IMR-90 (cell line): ENCODE data around the gene TNS2. TPM values are rescaled to one million over a fixed set of nuclear protein-coding genes. Genes with fewer than 3 reads are reported as not detected.

Experiments
- ATAC-seq: fragments of 200-7000 bp; cut with Tn5 transposase; 2 replicates; pipeline ENCODE4 v1.9.1; 2020; ENCODE audit warnings: low read depth, mild to moderate bottlenecking, moderate library complexity
- BruUV-seq: library from RNA; stranded (reverse); fragments of 400-500 nt; replicated peaks from 2 replicates; lab custom pipeline; 2021; lab: Mats Ljungman, UMichigan
- CTCF ChIA-PET: fragments of 300-600 bp; formaldehyde crosslinking; extraction: SDS; loops from one replicate; lab custom pipeline; 2021; ENCODE audit warnings: antibody characterized with exemption; lab: Yijun Ruan, JAX
- POLR2A ChIA-PET: fragments of 300-600 bp; sonication (Branson Sonifier 250); formaldehyde crosslinking; loops from one replicate; lab custom pipeline; 2022; ENCODE audit warnings: antibody characterized with exemption; ENCODE audit not compliant: unreplicated experiment; lab: Charles Lee
- DNase-seq: peaks from one replicate; pipeline ENCODE4 v3.0.0; 2013
- H2AFZ ChIP-seq: replicated peaks from 2 replicates; pipeline ENCODE3; 2013; ENCODE audit warnings: low read length, mild to moderate bottlenecking; ENCODE audit not compliant: poor library complexity
- H2AK5ac ChIP-seq: 2 replicates; pipeline ENCODE4 v1.6.1; 2013; ENCODE audit warnings: low read depth, low read length, inconsistent platforms
- H2AK9ac ChIP-seq: replicated peaks from 2 replicates; pipeline ENCODE3; 2013; ENCODE audit warnings: mild to moderate bottlenecking, low read depth, low read length, moderate library complexity; ENCODE audit not compliant: poor library complexity
- H2BK120ac ChIP-seq: 2 replicates; pipeline ENCODE4 v1.6.1; 2013; ENCODE audit warnings: low read depth, low read length, inconsistent platforms
- H2BK15ac ChIP-seq: 3 replicates; pipeline ENCODE4 v1.6.1; 2013; ENCODE audit warnings: low read depth, low read length, inconsistent platforms
- H2BK20ac ChIP-seq: 2 replicates; pipeline ENCODE4 v1.6.1; 2013; ENCODE audit warnings: low read depth, mild to moderate bottlenecking, inconsistent platforms, low read length, moderate library complexity
- H2BK5ac ChIP-seq: 2 replicates; pipeline ENCODE4 v1.6.1; 2013; ENCODE audit warnings: mild to moderate bottlenecking, low read depth, low read length, inconsistent platforms; ENCODE audit not compliant: poor library complexity, severe bottlenecking
- H3K14ac ChIP-seq: replicated peaks from 2 replicates; pipeline ENCODE4 v1.6.1; 2013; ENCODE audit warnings: low read depth, low read length, inconsistent platforms
- H3K18ac ChIP-seq: 2 replicates; pipeline ENCODE4 v1.6.1; 2013; ENCODE audit warnings: low read depth, low read length, control low read depth
- H3K23ac ChIP-seq: 2 replicates; pipeline ENCODE4 v1.6.1; 2013; ENCODE audit warnings: low read depth, low read length, inconsistent platforms
- H3K27ac ChIP-seq: 2 replicates; pipeline ENCODE4 v1.5.1; 2013; ENCODE audit warnings: mild to moderate bottlenecking, control low read depth, low read length; ENCODE audit not compliant: insufficient read depth
- H3K27me3 ChIP-seq: 2 replicates; pipeline ENCODE4 v1.6.1; 2013; ENCODE audit warnings: low read length; ENCODE audit not compliant: control insufficient read depth, insufficient read depth
- H3K36me3 ChIP-seq: 2 replicates; pipeline ENCODE4 v1.6.1; 2013; ENCODE audit warnings: low read length, mixed read lengths; ENCODE audit not compliant: control insufficient read depth, insufficient read depth
- H3K4ac ChIP-seq: 2 replicates; pipeline ENCODE4 v1.6.1; 2013; ENCODE audit warnings: low read depth, low read length, inconsistent platforms
- H3K4me1 ChIP-seq: 2 replicates; pipeline ENCODE4 v1.6.1; 2013; ENCODE audit warnings: low read length, mixed read lengths; ENCODE audit not compliant: control insufficient read depth, insufficient read depth
- H3K4me2 ChIP-seq: 2 replicates; pipeline ENCODE4 v1.6.1; 2013; ENCODE audit warnings: low read depth, mild to moderate bottlenecking, control low read depth, low read length, moderate library complexity
- H3K4me3 ChIP-seq: 2 replicates; pipeline ENCODE4 v1.5.1; 2013; ENCODE audit warnings: low read depth, mild to moderate bottlenecking, control low read depth, low read length, moderate library complexity; ENCODE audit not compliant: insufficient read depth
- H3K56ac ChIP-seq: 2 replicates; pipeline ENCODE4 v1.6.1; 2013; ENCODE audit warnings: low read length, inconsistent platforms; ENCODE audit not compliant: insufficient read depth; ENCODE audit errors: extremely low read depth
- H3K79me1 ChIP-seq, 2 experiments: 2 replicates each; pipeline ENCODE4 v1.6.1; 2013; ENCODE audit warnings: low read length in 2 of 2, inconsistent platforms in 1 of 2, low read depth in 1 of 2
- H3K9ac ChIP-seq: 2 replicates; pipeline ENCODE4 v1.6.1; 2013; ENCODE audit warnings: low read depth, low read length, control low read depth
- H3K9me1 ChIP-seq: 2 replicates; pipeline ENCODE4 v1.6.1; 2013; ENCODE audit warnings: low read length, inconsistent platforms; ENCODE audit not compliant: insufficient read depth
- H3K9me3 ChIP-seq: 2 replicates; pipeline ENCODE4 v1.6.1; 2013; ENCODE audit warnings: low read length; ENCODE audit not compliant: control insufficient read depth, insufficient read depth
- H4K20me1 ChIP-seq: 2 replicates; pipeline ENCODE4 v1.6.1; 2013; ENCODE audit warnings: low read length, inconsistent platforms; ENCODE audit not compliant: insufficient read depth
- H4K5ac ChIP-seq: 2 replicates; pipeline ENCODE4 v1.6.1; 2013; ENCODE audit warnings: mild to moderate bottlenecking, low read depth, low read length, control low read depth
- H4K8ac ChIP-seq, 2 experiments: 2 replicates each; pipeline ENCODE4 v1.6.1; 2013; ENCODE audit warnings: low read depth in 2 of 2, low read length in 2 of 2, control low read depth in 1 of 2, inconsistent platforms in 1 of 2
- H4K91ac ChIP-seq: 2 replicates; pipeline ENCODE4 v1.6.1; 2013; ENCODE audit warnings: low read depth, low read length, inconsistent platforms; ENCODE audit not compliant: insufficient read depth
- BHLHE40 ChIP-seq: fragments of 150-350 bp; IDR thresholded peaks from 2 replicates; pipeline ENCODE4 v1.6.1; 2016; ENCODE audit warnings: mild to moderate bottlenecking, low read depth, low read length
- CEBPB ChIP-seq: IDR thresholded peaks from 2 replicates; pipeline ENCODE4 v1.6.1; 2012; ENCODE audit warnings: low read depth, low read length, improper control_type of control experiment
- CHD1 ChIP-seq: IDR thresholded peaks from 2 replicates; pipeline ENCODE4 v1.6.1; 2012; ENCODE audit warnings: low read depth, low read length, improper control_type of control experiment
- FOS ChIP-seq: fragments of 150-350 bp; IDR thresholded peaks from 2 replicates; pipeline ENCODE4 v1.6.1; 2016; ENCODE audit warnings: low read depth, low read length
- MAFK ChIP-seq: IDR thresholded peaks from 2 replicates; pipeline ENCODE4 v1.6.1; 2012; ENCODE audit warnings: low read depth, low read length, improper control_type of control experiment
- MAZ ChIP-seq: IDR thresholded peaks from 2 replicates; pipeline ENCODE4 v1.6.1; 2012; ENCODE audit warnings: low read depth, mild to moderate bottlenecking, low read length, improper control_type of control experiment, moderate library complexity, borderline replicate concordance
- MXI1 ChIP-seq: IDR thresholded peaks from 2 replicates; pipeline ENCODE4 v1.6.1; 2012; ENCODE audit warnings: low read depth, mild to moderate bottlenecking, low read length, moderate library complexity, borderline replicate concordance
- NFE2L2 ChIP-seq: fragments of 150-350 bp; IDR thresholded peaks from 2 replicates; pipeline ENCODE4 v1.6.1; 2016; ENCODE audit warnings: low read depth, mild to moderate bottlenecking, low read length
- POLR2A ChIP-seq: IDR thresholded peaks from 2 replicates; pipeline ENCODE4 v1.6.1; 2012; ENCODE audit warnings: mild to moderate bottlenecking, low read depth, low read length
- RAD21 ChIP-seq: IDR thresholded peaks from 2 replicates; pipeline ENCODE4 v1.6.1; 2012; ENCODE audit warnings: low read length, improper control_type of control experiment
- RCOR1 ChIP-seq: IDR thresholded peaks from 2 replicates; pipeline ENCODE4 v1.6.1; 2012; ENCODE audit warnings: mild to moderate bottlenecking, low read length, improper control_type of control experiment; ENCODE audit not compliant: insufficient replicate concordance
- RFX5 ChIP-seq: IDR thresholded peaks from 2 replicates; pipeline ENCODE4 v1.8.0; 2012; ENCODE audit warnings: low read depth, mild to moderate bottlenecking, low read length, moderate library complexity
- SMC3 ChIP-seq: fragments of 150-350 bp; IDR thresholded peaks from 2 replicates; pipeline ENCODE4 v1.6.1; 2016; ENCODE audit warnings: low read depth, mild to moderate bottlenecking, antibody characterized with exemption, low read length, moderate library complexity
- WGBS, 2 experiments: methylation state at CpG; one replicate each; pipeline versions ENCODE4 v1.1.5 to v1.1.7; 2013; ENCODE audit warnings: missing lambda C conversion rate in 2 of 2; ENCODE audit not compliant: insufficient read length in 1 of 2; ENCODE audit errors: extremely low coverage in 2 of 2; 5-methylcytosine and 5-hydroxymethylcytosine counted together
- dilution Hi-C: fragments of 300-500 bp; cut with HindIII; formaldehyde crosslinking; loops from one replicate; pipeline ENCODE4 v1.14.3; 2018; ENCODE audit warnings: low sequenced_read_pairs; ENCODE audit not compliant: unreplicated experiment
- in situ Hi-C: fragments of 300-500 bp; cut with MboI; formaldehyde crosslinking; loops from 3 replicates; pipeline ENCODE4 v1.14.3; 2019; ENCODE audit warnings: low sequenced_read_pairs, inconsistent platforms, mixed read lengths
- intact Hi-C: fragments of 100-400 bp; cut with micrococcal nuclease; formaldehyde crosslinking; loops from 2 replicates; pipeline ENCODE4 v1.10.0; 2022
- polyA plus RNA-seq, 3 experiments: library from polyadenylated mRNA; depleted of rRNA; stranded (reverse); fragments of >200 nt; gene quantifications; 2 replicates each; pipeline ENCODE4 v1.2.3, GENCODE V29; 2012; ENCODE audit warnings: low replicate concordance in 1 of 3
- total RNA-seq: library from RNA; depleted of rRNA; stranded (reverse); fragments of >200 nt; gene quantifications from 2 replicates; pipeline ENCODE4 v1.2.3, GENCODE V29; 2012
- TF ChIP-seq, protein P1 (sequence below): conservative IDR thresholded peaks from 2 replicates; pipeline ENCODE4 v1.5.1; 2012; ENCODE audit warnings: mild to moderate bottlenecking, low read depth, low read length, improper control_type of control experiment
- TF ChIP-seq, protein P2 (sequence below): fragments of 150-350 bp; IDR thresholded peaks from 2 replicates; pipeline ENCODE4 v1.6.1; 2017; ENCODE audit warnings: mild to moderate bottlenecking, antibody characterized with exemption, low read length, low read depth
- TF ChIP-seq, protein P3 (sequence below): fragments of 150-350 bp; IDR thresholded peaks from 2 replicates; pipeline ENCODE4 v1.6.1; 2016; ENCODE audit warnings: low read depth, mild to moderate bottlenecking, low read length, moderate library complexity, borderline replicate concordance

The TNS2 gene
- total and polyA plus RNA-seq, 2 of the 4 experiments (the other 2 are of a cell fraction): 10.4 to 67.2 TPM

DNA sequence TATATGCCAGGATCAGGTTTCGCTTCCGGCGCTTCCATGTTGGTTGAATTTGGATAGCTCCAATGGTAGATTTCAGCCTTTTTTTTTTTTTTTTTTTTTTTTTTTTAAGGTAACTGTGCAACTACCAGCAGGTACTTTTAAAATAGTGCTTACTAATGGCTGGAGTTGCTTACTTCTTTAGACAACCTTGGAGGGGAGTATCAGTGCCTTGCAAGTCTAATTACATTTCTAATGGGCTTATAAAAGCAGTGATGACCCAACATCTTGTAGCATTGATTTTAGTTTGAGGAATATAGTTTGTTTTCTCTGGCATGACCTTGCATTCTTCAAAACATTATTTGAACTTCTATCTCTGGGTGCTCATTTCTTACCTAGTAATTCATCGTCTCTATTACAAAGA lies 42.5 kb upstream of the TNS2 start:
- dilution Hi-C loops: no loop called here
- CTCF ChIA-PET: no interaction called here
- no peak for ATAC-seq

More for the DNA sequence above, 42.5 kb upstream of the TNS2 start:
- Histone ChIP-seq H3K14ac (peak overlapping the region; percentile 79; the same call in 1 of the 2 replicates), H3K27me3 (no peaks in the 10 kb centered on the region), H4K8ac (peak overlapping the region; percentile 85 to 93; a peak in 2 of 4 replicates), H4K5ac (no peak overlapping the region), H3K27ac (no peak overlapping the region; the same call in 1 of the 2 replicates), H3K4me2 (peak overlapping the region; percentile 97), H3K4me3 (peak overlapping the region; percentile 90), H3K4ac (no peak overlapping the region), H3K23ac (peak overlapping the region; percentile 18; the same call in 1 of the 2 replicates), H2AK5ac (no peak overlapping the region), H3K36me3 (peaks cover 7% of the 10 kb centered on the region), H3K56ac (no peak overlapping the region), H3K79me1 (peaks cover 17 to 51% of the 10 kb centered on the region in 2 experiments; a peak in 3 of 4 replicates), H4K20me1 (peaks cover 56% of the 10 kb centered on the region), H2BK20ac (no peak overlapping the region), H2BK120ac (no peak overlapping the region), H2BK5ac (no peak overlapping the region), H3K18ac (no peak overlapping the region), H4K91ac (no peak overlapping the region), H3K4me1 (peaks cover 7% of the 10 kb centered on the region), H2AK9ac (peak overlapping the region; percentile 100), H3K9me3 (no peaks in the 10 kb centered on the region), H3K9me1 (peaks cover 7% of the 10 kb centered on the region), H2AFZ (no peak overlapping the region), H3K9ac (peak overlapping the region; percentile 95; the same call in 1 of the 2 replicates), H2BK15ac (no peak overlapping the region)
- intact Hi-C loops (no loop called here), in situ Hi-C loops (no loop called here)
- POLR2A ChIA-PET: interaction anchor here (0.6 kb wide), 3 partner anchors 19 to 1489 kb away, joined by 12 to 17 read pairs (median 12); no protein-coding TSS in a partner anchor
- DNase-seq: no peak
- WGBS, 2 experiments: no CpG with 5 or more reads among the region's 4 CpGs
- BruUV-seq: no TSS peak
- TF ChIP-seq, protein P1, sequence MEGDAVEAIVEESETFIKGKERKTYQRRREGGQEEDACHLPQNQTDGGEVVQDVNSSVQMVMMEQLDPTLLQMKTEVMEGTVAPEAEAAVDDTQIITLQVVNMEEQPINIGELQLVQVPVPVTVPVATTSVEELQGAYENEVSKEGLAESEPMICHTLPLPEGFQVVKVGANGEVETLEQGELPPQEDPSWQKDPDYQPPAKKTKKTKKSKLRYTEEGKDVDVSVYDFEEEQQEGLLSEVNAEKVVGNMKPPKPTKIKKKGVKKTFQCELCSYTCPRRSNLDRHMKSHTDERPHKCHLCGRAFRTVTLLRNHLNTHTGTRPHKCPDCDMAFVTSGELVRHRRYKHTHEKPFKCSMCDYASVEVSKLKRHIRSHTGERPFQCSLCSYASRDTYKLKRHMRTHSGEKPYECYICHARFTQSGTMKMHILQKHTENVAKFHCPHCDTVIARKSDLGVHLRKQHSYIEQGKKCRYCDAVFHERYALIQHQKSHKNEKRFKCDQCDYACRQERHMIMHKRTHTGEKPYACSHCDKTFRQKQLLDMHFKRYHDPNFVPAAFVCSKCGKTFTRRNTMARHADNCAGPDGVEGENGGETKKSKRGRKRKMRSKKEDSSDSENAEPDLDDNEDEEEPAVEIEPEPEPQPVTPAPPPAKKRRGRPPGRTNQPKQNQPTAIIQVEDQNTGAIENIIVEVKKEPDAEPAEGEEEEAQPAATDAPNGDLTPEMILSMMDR: no peak
- no peak for TF ChIP-seq POLR2A
- TF ChIP-seq MAFK: no peak
- TF ChIP-seq CHD1: no peak
- TF ChIP-seq BHLHE40: no peak
- TF ChIP-seq MXI1: no peak
- no peak for TF ChIP-seq RAD21
- no peak for TF ChIP-seq RFX5
- no peak for TF ChIP-seq SMC3
- no peak for TF ChIP-seq RCOR1
- TF ChIP-seq, protein P2, sequence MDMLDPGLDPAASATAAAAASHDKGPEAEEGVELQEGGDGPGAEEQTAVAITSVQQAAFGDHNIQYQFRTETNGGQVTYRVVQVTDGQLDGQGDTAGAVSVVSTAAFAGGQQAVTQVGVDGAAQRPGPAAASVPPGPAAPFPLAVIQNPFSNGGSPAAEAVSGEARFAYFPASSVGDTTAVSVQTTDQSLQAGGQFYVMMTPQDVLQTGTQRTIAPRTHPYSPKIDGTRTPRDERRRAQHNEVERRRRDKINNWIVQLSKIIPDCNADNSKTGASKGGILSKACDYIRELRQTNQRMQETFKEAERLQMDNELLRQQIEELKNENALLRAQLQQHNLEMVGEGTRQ: no peak
- no peak for TF ChIP-seq CEBPB
- TF ChIP-seq, protein P3, sequence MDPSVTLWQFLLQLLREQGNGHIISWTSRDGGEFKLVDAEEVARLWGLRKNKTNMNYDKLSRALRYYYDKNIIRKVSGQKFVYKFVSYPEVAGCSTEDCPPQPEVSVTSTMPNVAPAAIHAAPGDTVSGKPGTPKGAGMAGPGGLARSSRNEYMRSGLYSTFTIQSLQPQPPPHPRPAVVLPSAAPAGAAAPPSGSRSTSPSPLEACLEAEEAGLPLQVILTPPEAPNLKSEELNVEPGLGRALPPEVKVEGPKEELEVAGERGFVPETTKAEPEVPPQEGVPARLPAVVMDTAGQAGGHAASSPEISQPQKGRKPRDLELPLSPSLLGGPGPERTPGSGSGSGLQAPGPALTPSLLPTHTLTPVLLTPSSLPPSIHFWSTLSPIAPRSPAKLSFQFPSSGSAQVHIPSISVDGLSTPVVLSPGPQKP: no peak
- no peak for TF ChIP-seq MAZ
- TF ChIP-seq FOS: no peak
- no peak for TF ChIP-seq NFE2L2
